ENCODE results near the gene KIF7.

KIF7 gene

GRCh38 chr15:89648106-89649012 is 6.9 kb downstream of the KIF7 start:
- DNase-seq = no peak

GRCh38 chr15:89647191-89647851 is 7.9 kb downstream of the KIF7 start:
- no peak for DNase-seq

GRCh38 chr15:89646416-89647141 is 8.7 kb downstream of the KIF7 start:
- no peak for DNase-seq

- DNase-seq = no peak
Observed at GRCh38 chr15:89645680-89646079, 9.6 kb downstream of the KIF7 start.

- no peak for DNase-seq
Observed at GRCh38 chr15:89642106-89642505, 13.2 kb downstream of the KIF7 start.

- no peak for DNase-seq
Observed at GRCh38 chr15:89641053-89641452, 14.2 kb downstream of the KIF7 start.

- DNase-seq = no peak
Observed at GRCh38 chr15:89640245-89640644, 15.0 kb downstream of the KIF7 start.

GRCh38 chr15:89633585-89633984 is 21.7 kb downstream of the KIF7 start:
- no peak for DNase-seq

- no peak for DNase-seq
Observed at GRCh38 chr15:89632563-89633430, 22.5 kb downstream of the KIF7 start.

GRCh38 chr15:89631902-89632264 is 23.4 kb downstream of the KIF7 start:
- no peak for DNase-seq

GRCh38 chr15:89630974-89631901 is 24.0 kb downstream of the KIF7 start:
- DNase-seq = no peak

GRCh38 chr15:89630260-89630659 is 25.0 kb downstream of the KIF7 start:
- DNase-seq = no peak

- no peak for DNase-seq
Observed at GRCh38 chr15:89629829-89630228, 25.4 kb downstream of the KIF7 start.

GRCh38 chr15:89628806-89629715 is 26.2 kb downstream of the KIF7 start:
- no peak for DNase-seq

GRCh38 chr15:89628301-89628700 is 27.0 kb downstream of the KIF7 start:
- DNase-seq = no peak

- DNase-seq = no peak
Observed at GRCh38 chr15:89627256-89627970, 27.9 kb downstream of the KIF7 start.

GRCh38 chr15:89625716-89626115 is 29.6 kb downstream of the KIF7 start:
- no peak for DNase-seq

- DNase-seq = no peak
Observed at GRCh38 chr15:89623165-89623564, 32.1 kb downstream of the KIF7 start.

- no peak for DNase-seq
Observed at GRCh38 chr15:89621547-89621946, 33.7 kb downstream of the KIF7 start.

GRCh38 chr15:89616228-89616627 is 39.0 kb downstream of the KIF7 start:
- no peak for DNase-seq

All from GDM1 (cell line).